HT1080 (cell line): ENCODE data around the gene TEX264. TPM values are rescaled to one million over a fixed set of nuclear protein-coding genes. Genes with fewer than 3 reads are reported as not detected.

Experiments
- DNase-seq: peaks from one replicate; pipeline ENCODE4 v3.0.0-alpha.2; 2015; ENCODE audit warnings: low read depth
- small RNA-seq: library from RNA; depleted of rRNA; stranded (forward); fragments of <200 nt; gene quantifications from one replicate; pipeline ENCODE3, GENCODE V24; 2014
- total RNA-seq: library from RNA; depleted of rRNA; stranded (reverse); fragments of >200 nt; shearing (Covaris generic); gene quantifications from 2 replicates; pipeline ENCODE4 v1.2.3, GENCODE V29; 2014; rRNA removed

Gene TEX264
- total RNA-seq, 1 experiment from 2014 or later, result 84.8 TPM

GRCh38 chr3:51748327-51748726 is 77.3 kb downstream of the TEX264 start:
- DNase-seq, result no peak

GRCh38 chr3:51750878-51751277 is 79.8 kb downstream of the TEX264 start:
- no peak for DNase-seq

- no peak for DNase-seq
These were observed 80.2 kb downstream of the TEX264 start for GRCh38 chr3:51751287-51751686.

Small RNA genes lying within 50 kb of the gene (small RNA-seq; reads per million reads assigned to genes)
- 918 reads per million, percentile 99 among the genes with 10 or more reads in this experiment for gene RNA5SP132

Other genes with a start within 250 kb of the TEX264 start
- gene DCAF1, start 171.2 kb upstream of the TEX264 start, total RNA-seq, result 16.6 and 23.4 TPM in 2 replicates
- 9.3 and 12.3 TPM in 2 replicates for gene RAD54L2, start 132.5 kb upstream of the TEX264 start, total RNA-seq
- under 0.01 and 0.06 TPM in 2 replicates for gene GRM2, start 35.8 kb downstream of the TEX264 start, total RNA-seq
- not detected in 2 replicates for gene IQCF6, start 108.0 kb downstream of the TEX264 start, total RNA-seq
- not detected in 2 replicates for gene IQCF2, start 190.4 kb downstream of the TEX264 start, total RNA-seq
- gene IQCF5, start 204.3 kb downstream of the TEX264 start, total RNA-seq, result not detected in 2 replicates
- gene IQCF1, start 232.1 kb downstream of the TEX264 start, total RNA-seq, result 0.50 and 0.57 TPM in 2 replicates